HL-60/S4 treated with retinoic acid at 250 ng/mL for 4 days and 3 days (cell line): ENCODE data around the gene LTBP1.

Source experiments
- in situ Hi-C: fragments of 300-500 bp; cut with MboI; formaldehyde crosslinking; loops from 2 replicates; pipeline ENCODE4 v1.7.0; 2022; ENCODE audit warnings: low sequenced_read_pairs

Gene LTBP1

DNA sequence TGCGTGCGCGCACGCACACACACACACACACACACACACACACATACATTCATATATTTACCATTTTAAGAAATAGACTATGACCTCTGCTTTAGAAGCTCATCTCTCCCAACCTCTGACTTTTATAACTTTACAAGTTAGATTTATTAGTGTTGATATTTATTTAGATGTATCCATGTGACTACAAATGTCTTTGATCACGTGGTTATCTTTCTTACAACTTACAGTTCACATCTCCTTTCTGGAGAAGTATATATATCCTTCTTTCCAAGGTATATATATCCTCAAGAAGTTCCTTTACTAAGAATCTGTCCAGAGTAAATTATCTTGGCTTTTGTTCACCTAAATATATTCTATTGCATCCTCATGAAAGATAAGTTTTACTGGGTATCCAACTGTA, 16.3 kb upstream of the LTBP1 start:
- in situ Hi-C loops, result no loop called here

DNA sequence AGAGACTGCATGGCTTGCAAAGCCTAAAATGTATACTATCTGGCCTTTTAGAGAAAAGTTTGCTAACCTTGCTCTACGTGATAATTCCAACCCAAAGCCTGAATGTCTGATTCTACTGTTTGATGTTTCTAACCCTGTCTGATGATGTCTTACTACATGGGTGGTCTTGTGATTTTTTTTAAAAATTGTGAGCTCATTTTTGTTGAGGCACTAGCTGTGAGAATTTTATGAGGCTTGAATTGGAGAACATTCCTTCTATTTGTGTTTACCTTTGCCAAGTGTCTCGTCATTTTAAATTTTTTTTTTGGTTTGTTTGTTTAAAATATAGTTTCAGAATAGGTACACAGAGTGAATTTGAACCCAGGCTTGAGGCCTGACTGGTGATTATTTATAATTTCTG, 15.2 kb upstream of the LTBP1 start:
- in situ Hi-C loops, result no loop called here

DNA sequence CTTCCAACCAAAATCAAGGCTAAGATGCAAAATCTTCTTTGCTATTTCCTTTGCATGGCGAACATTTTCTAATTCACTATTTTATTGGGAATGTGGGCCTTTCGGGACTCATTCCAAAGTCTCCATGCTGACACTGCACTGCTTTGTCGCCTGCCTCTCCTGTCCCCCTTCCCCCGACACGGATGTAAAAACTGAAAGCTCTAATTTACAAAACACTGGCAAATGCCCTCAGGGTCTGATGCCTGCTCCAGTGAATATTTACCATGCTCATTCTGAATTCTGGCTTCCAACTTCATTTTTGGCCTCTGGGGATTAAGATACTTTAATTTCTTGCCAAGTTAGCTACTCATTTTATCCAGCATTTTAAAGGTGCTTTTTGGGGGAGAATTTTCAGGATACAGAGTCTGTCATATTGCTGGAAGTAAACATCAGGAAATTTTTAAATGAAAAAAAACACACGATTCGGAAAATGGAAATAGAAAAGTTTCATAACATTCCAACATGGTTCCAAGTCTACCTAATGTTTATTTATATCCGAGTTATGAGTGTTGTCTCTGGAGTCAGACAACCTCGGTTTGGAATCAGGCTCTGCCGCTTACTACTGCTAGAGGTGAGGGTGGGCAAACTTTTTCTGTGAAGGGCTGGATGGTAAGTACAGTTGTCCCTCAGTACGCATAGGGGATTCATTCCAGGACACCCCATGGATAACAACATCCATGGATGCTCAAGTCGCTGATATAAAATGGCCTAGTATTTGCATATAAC, 14.6 kb upstream of the LTBP1 start:
- in situ Hi-C loops, result no loop called here

DNA sequence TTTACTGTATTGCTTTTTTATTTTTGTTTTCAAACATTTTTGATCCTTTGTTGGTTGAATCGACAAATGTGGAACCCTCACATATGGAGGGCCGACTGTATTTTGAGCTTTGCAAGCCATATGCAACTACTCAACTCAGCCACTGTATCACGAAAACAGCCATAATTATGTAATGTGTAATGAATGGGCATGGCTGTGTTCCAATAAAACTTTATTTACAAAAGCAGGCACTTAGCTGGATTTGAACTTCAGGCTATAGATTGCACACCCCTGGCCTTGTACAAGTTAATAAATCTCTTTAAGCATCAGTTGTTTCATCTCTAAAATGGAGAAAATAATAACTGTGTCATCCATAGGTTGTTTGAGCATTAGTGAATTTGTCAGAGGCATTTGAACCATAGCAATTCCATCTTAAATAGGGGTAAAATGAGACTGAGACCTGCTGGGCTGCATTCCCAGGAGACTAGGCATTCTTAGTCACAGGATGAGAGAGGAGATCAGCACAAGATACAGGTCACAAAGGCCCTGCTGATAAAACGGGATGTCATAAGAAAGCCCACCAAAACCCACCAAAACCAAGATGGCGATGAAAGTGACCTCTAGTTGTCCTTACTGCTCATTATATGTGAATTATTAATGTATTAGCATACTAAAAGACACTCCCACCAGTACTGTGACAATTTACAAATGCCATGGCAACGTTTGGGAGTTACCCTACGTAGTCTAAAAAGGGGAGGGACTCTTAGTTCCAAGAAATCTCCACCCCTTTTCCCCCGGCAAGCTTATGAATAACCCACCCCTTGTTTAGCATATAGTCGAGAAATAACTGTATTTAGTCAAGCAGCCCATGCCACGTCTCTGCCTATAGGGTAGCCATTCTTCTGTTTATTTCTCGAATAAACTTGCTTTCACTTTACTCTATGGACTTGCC, 13.7 kb upstream of the LTBP1 start:
- in situ Hi-C loops, result no loop called here

DNA sequence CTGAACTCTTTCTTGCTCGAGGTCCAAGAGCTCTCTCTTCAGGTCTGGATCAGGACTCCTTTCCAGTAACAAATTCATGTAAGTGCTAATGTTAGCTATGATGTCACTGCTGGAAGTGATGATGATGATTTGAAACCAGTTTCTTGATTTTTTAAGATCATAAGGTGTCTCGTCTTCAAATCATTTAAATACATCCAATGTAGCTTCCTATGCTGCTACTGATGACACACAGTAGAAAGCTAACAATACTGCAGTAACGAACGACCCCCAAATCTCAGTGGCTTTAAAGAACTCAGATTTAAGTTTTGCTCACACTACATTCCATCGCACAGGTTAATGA, 13.0 kb upstream of the LTBP1 start:
- in situ Hi-C loops, result no loop called here

DNA sequence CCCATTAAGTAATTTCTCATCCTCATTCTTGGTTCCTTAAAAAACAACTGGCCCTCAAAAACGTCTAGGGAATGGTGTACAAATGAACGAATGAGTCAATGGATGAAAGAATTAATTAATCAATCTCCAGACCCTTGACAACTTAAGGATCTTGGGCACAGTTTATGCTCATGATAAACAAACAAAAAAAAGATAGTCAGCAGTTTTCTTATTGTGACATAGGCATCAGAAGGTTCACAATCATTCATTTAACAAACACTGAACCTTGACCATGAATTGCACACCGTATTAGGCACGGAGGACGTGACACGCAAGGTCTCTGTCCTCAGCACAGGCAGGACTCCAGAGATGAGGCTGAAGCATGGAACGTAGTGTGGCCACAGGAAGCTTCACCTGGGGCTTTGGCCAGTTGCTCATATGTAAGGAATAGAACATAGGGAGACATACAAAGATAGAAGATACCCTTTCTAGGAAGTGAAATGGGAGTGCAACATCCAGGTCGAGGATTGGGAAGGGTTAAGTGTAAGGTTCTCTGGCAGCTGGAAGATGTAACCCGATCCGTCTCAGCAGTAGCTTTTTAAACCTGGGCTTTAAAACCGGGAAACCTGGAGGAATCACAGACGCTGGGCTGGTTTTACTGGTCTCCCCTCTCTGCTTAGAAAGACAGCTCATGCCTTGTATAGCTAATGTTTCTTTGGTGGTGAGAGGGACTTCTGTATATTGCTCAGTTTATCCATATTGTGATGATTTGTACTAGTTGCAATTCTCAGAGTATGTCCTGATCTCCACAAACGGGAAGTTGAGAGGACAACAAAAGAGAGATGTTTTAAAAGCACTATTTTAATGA, 8.9 kb upstream of the LTBP1 start:
- in situ Hi-C loops, result no loop called here

DNA sequence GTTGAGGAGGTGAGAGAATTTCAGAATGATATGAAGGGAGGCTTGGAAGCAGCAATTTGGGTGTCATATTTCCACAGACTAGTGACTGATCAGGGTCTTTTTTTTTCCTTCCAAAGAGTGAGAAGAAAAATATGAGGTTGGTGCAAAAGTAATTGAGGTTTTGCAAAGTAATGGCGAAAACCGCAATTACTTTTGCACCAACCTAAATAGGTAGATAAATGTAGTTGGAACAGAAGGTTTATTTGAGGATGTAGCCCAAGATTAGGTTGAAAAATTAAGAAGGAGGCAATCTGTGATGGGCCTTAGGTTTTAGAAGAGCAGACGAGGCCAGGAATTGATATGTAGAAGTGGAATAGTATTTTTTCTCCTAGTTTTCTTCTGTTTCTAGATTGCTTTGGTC, 7.8 kb upstream of the LTBP1 start:
- in situ Hi-C loops, result no loop called here

DNA sequence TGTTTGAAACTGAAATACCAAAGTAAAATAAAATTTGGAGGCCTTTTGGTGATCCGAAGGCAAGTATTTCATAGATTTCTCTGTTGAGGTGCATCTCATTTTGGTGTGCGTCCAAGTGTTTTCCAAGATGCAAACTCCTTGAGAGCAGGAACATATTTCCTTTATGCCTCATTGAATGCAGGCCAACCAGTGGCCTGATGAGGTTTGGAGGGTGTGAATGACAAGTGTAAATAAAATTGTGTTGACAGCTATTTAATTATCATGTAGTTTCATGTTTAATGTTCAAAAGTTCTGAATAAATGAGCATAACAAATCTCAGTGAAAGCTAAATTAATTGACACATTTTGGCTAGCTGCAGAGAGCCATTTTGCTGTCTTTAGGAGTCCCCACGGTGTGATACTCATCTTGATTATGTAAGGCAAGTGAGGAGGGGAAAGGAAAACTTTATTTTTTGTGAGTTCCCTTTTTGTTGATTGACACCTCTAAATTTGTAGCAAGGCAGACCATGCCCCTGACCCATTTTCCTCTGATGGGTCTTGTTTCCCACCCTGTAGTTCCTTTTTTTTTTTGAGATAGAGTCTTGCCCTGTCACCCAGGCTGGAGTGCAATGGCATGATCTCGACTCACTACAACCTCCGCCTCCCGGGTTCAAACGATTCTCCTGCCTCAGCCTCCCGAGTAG, 6.3 kb upstream of the LTBP1 start:
- in situ Hi-C loops, result no loop called here

DNA sequence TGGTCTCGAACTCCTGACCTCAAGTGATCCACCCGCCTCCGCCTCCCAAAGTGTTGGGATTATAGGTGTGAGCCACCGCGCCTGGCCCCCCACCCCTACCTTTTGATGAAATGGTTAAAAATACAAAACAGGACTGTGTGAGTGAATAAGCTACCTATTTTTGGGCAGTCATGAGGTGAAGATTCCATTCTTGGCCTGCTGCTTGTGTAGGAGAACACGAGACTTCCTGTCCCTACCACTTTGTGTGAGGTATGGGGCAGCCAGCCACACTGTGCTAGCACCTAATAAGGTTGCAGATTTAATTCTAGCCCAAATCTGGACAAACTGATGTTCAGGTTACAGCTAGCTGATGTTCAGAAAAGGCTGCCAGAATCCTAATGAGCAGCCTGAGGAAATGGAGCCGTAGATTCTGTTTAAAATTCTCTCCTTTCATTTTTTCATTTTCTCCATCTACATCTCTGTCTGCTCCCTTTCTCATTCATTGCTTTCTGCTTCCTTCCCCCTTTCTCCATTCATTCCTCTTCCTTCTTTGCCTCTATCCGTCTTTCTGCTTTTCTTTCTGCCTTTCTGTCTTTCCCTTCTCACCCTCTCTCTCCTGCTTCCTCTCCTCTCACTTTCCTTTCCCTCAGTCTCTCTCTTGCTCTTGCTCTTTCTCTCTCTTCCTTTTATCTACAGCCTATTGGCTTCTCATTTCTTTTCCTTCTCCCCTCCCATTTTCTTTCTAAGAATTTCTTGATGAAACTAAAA, 4.6 kb upstream of the LTBP1 start:
- in situ Hi-C loops, result no loop called here

DNA sequence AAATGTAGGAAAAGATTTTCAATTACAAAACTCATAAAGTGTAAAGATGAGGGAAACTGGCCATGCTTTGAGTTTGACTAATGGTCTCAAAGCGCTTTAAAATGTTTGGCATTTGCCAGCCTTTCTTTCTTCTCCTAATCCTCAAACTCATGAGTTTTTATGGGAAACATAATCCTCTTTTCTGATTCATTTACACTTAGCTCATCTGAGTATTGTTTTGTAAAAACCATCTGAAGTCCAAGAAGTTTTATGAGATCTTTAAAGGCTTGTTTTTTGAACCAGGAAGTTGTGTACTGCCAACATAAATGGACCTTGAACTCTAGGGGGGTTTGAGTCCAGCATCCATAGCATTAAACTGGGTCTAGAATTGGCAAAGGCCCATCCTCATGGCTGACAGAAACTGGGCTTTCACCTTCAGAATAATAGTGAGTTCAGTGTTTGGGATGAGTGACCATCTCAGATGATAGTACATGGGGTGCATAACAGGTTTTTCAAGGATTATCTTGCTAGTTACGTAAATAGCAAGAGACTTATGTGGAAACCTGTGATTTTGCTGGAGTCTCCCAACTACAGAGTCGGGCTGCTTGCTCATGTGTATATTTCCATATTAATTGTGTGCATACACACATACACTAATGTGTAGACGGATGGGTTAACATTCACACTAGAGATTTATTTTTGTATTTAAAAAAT, 3.8 kb upstream of the LTBP1 start:
- in situ Hi-C loops, result no loop called here

DNA sequence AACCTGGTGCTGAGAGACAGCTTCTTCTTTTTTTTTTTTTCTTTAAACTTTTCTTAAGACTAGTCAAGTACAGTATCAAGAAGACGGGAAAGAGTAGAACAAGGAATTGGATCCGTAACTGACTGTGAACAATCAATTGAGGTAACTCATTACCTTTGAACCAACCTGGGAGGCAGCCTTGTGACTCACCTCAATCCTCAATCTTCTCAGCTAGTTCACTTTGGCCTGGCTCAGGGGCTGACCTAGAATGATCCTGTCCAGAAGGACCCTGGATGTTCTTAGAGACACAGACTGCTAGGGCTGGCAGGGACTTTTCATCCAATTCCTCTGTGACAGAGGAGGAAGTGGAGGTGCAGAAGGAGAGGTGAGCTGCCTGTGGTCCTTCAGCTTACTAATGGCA, 1.5 kb upstream of the LTBP1 start:
- in situ Hi-C loops, result no loop called here

DNA sequence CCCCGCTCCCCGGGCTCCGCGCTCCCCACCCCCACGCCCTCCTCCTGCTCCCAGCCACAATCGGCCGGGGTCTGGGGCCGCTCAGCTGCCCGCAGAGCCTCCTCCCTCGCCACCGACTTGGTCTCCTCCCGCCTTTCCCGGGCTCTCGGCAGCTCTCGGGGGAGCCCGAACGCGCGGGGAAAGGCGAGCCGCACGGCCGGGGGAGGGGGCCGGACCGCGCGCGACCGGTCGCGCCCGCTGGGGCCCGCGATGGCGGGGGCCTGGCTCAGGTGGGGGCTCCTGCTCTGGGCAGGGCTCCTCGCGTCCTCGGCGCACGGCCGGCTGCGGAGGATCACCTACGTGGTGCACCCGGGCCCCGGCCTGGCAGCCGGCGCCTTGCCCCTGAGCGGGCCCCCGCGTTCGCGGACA, 327 bp downstream of the LTBP1 start:
- in situ Hi-C loops, result no loop called here

DNA sequence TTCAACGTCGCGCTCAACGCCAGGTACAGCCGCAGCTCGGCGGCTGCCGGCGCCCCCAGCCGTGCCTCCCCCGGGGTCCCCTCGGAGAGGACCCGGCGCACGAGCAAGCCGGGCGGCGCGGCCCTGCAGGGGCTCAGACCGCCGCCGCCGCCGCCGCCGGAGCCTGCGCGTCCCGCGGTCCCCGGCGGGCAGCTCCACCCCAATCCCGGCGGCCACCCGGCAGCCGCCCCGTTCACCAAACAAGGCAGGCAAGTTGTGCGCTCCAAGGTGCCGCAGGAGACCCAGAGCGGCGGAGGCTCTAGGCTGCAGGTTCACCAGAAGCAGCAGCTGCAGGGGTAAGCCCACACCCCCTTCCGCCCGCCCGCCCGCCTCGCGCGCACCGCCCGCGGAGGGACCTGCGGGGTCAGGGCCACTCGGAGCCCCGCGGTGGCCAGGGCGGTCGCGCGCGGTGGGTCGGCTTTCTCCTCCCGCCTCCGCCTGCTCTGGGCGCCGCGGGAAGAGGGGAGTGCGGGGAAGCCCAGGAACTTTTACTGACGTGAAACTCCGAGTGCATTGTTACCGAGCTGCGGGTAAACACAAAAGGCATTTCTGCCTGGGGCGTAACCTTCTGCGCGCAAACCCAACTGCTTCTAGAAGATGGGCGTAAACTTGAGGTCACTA, 861 bp downstream of the LTBP1 start:
- in situ Hi-C loops, result no loop called here

DNA sequence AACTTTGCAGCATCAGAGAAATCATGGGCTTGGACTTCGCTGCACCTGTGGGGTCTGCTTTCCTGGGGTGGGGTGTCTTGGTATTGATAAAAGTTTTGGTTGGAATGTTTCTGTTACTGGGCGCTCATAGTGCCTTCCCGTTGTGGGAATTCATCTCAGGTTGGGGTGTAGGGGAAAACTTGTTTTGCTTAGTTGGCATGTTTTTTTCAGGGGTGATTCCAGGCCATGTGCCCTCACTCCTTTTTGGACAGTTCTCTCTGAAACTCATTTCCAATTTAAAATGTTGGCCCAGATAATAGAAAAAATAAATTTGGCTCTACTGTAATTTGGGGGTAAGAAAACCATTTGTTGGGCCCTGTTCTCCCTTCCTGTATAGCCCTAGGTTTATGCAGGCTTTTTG, 1.5 kb downstream of the LTBP1 start:
- in situ Hi-C loops, result no loop called here

DNA sequence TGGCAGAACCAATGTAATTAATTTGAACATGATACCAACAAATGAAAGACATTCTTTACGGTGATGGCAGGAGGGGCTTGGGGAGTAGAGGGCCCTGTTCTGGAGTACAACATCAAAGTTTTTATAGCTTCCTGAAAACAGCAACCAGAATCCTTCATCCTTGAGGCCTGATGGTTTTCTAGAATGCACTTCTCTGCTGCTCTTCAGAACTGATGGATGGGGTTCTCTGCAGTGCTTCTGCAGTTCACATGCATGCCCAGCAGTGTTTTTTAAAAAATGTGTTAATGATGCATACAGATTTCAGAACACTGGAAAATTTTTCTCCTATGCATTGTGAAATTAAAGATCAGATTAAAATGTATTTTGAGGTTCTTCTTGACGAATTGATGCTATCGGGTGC, 2.5 kb downstream of the LTBP1 start:
- in situ Hi-C loops, result no loop called here

DNA sequence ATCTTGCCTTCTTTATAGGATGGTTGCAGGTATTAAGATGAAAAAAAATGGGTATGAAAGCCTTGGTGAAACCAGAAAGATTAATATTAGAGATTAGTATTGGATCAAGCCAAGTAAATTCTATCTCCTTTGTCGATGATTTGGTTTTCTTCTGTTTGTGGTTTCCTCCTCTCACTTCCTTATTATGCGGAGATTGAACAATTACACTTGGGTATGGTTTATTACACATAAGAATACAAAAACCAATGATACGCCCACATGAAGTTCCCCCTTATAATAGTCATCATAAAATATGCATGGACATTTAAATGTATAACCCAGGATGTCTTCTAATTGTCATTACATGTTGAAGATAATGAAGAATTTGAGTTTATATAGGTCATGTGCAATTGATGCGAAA, 4.9 kb downstream of the LTBP1 start:
- in situ Hi-C loops, result no loop called here

DNA sequence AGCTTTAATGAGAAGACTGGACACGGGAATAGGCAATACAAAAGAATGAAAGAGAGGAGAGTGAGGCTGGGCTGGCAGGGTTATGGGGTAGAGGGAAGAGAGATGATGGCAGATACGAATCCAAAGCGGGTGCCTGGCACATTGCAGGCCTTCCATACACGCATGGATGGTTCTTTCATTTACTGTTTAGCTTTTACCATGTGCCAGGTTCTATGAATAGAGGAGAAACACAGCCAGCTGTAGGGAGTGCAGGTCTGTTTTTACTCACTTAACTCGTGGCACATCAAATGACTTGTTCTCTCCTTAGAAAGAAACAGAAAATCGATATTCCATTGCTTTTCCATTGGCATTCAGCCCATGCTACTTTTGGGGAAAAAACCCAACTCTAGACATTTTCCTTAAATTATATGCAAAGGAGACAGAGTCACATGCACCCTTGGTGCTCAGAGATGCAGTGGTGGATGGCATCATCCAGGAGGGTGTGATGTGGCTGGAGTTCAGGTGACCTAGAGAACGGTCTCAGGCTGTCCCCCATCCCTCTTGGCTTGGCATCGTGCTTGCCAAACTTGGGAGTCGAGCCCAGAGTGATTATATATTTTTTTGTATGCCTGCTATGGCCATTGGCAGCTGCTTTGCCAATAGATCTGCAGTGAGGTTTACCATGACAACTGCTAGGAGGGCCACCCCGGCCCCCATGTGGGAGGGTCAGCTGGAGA, 6.2 kb downstream of the LTBP1 start:
- in situ Hi-C loops, result no loop called here

DNA sequence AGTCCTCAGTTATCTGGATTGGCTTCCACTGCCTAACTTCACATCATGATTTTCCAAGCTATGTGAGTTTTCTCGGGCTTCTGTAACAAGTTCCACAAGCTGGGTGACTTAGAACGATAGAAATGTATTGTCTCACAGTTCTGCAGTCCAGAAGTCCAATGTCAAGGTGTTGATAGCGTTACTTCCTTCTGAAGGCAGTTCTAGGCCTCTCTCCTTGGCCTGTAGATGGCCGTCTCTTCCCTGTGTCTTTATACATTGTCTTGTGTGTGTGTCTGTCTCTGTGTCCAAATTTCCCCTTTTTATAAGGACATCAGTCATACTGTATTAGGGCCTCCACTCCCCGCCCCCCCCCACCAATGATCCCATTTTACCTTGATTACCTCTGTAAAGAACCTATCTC, 7.5 kb downstream of the LTBP1 start:
- in situ Hi-C loops, result no loop called here
